Measurements from ENCODE around the gene FBXO10. TPM values are rescaled to one million over a fixed set of nuclear protein-coding genes. Genes with fewer than 3 reads are reported as not detected.
"Not testable (repeated sequence)": the region's sequence is repeated elsewhere in the genome, so short reads cannot be mapped to it uniquely, and the experiment has no call there.

Gene FBXO10
- total RNA-seq, 1 experiment from 2014 or later, result 7.2 TPM

- DNase-seq (ENCODE audit: low spot score), result not testable (repeated sequence)
Observed at GRCh38 chr9:37477987-37478619, 98.1 kb downstream of the FBXO10 start.

DNA sequence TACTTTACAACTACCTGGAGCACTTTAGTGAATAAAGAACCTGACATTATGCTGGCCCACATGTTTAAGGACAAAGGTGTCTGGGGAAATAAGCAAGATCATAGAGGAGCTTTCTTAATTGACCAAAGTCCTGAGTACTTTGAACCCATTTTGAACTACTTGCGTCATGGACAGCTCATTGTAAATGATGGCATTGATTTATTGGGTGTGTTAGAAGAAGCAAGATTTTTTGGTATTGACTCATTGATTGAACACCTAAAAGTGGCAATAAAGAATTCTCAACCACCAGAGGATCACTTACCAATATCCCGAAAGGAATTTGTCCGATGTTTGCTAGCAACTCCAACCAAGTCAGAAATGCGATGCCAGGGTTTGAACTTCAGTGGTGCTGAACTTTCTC is 98.7 kb downstream of the FBXO10 start:
- not testable (repeated sequence) for DNase-seq (ENCODE audit: low spot score)

GRCh38 chr9:37476930-37477329 is 99.2 kb downstream of the FBXO10 start:
- no peak for DNase-seq (ENCODE audit: low spot score)

DNA sequence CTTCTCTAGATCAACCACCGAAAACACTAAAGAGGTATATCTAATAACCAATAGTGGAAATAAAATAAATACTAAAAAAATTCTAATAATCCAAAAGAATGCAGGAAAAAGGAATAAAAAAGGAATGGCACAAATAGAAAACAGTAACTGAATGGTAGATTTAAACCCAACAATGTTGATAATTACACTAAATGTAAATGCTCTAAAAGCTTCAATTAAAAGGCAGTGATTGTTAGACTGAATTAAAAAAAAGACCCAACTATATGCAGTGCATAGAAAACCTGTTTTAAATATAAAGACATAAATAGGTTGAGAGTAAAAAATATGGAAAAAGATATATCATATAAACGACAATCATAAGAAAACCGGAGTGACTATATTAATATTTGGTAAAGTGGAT is 101.7 kb downstream of the FBXO10 start:
- DNase-seq (ENCODE audit: low spot score), result no peak

DNA sequence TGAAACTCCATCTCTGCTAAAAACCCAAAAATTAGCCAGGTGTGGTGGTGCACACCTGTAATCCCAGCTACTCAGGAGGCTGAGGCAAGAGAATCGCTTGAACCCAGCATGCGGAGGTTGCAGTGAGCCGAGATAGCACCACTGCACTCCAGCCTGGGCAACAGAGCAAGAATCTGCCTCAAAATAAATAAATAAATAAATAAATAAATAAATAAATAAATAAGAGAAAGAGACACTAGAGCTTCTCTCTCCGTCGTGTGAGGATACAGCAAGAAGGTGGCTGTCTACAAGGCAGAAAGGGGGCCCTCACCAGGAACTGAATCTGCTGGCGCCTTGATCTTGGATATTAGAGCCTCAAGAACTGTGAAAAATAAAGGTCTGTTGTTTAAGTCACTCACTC is 102.2 kb downstream of the FBXO10 start:
- DNase-seq (ENCODE audit: low spot score), result not testable (repeated sequence)

- peak; percentile 94 for DNase-seq (ENCODE audit: low spot score)
Observed at GRCh38 chr9:37471942-37472684, 104.1 kb downstream of the FBXO10 start.

- no peak for DNase-seq (ENCODE audit: low spot score)
Observed at GRCh38 chr9:37468620-37469019, 107.6 kb downstream of the FBXO10 start.

GRCh38 chr9:37467530-37467929 is 108.7 kb downstream of the FBXO10 start:
- not testable (repeated sequence) for DNase-seq (ENCODE audit: low spot score)

- DNase-seq (ENCODE audit: low spot score), result peak; percentile 86
Observed at GRCh38 chr9:37466037-37466709, 110.0 kb downstream of the FBXO10 start.

DNA sequence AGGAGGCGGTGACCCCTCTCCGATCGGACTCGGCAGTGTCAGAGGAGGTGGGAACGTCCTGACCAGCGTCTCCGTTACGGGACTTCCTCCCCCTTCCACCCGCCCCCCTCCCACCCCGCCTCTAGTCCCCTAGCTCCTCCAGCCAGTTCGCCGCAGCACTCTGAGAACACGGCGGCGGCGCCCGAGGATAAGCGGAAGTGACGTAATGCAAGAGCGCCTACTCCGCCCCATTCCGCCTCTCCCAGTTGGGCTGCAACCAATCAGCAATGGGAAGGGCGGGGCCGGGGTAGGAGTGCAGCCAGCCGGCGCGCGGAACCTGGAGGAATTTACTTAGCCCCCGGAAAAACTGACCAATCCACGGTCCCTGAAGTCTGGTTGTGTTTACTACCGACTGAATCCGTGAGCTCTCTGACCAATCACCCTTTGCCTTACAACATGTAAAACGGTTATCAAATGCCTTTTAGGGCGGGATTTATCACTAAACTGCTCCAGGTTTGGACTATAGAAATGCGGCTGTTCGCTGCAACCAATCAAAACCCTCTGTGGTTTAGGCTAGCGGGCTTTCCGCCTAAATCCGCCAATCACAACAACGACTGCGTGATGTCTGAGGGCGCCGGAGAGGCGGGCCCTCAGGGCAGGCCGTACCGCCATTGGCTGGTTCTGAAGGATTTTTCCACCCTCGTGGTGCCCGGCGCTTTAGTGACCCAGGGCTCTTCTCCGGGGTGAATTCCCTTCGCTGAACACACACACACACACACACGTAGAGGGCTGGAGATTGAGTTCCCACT is 110.7 kb downstream of the FBXO10 start, which contains the start of gene ZBTB5:
Gene ZBTB5 (minus strand): TSS at position 202 of the 788 bp plus-strand sequence. CDS start 22,899 bp downstream, outside the sequence.
- DNase-seq (ENCODE audit: low spot score), result peak; percentile 100

DNA sequence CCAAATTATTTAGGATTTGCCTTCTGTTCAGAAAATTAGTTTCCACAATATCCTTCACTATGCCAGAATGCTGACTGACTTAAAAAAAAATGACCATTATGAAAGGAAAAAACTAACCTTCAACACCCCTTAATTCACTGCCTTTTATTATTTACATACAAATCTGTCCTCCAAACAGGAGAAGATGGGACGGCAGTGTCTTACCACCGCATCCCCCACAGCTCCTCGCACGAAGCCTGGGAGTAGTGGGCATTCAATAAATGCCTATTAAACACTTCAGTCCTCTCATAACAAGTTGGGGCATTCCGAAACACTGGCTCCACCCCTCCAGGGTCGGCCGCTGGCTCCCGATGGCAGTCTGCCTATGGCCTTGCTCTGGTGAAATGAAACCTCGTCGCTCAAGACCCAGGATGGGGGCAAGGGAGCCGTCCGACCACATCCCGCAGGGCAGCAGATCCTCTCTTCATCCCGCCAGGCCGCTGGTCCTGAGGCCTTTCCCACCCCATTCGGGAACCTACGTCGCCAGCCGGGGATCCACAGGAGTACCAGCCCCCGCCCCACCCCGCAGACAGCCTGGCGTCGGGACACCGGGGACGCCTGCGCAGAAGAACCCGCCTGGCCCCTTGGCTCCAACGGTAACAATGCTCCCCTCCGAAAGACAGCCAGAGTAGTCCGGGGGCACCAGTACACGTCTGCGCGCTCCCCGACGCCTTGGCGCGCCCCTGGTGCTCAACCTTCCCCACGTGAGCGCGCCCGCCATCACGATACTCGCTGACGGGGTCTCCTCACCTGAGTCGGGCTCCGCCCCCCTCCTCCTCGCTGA is 111.5 kb downstream of the FBXO10 start:
- no peak for DNase-seq (ENCODE audit: low spot score)

DNA sequence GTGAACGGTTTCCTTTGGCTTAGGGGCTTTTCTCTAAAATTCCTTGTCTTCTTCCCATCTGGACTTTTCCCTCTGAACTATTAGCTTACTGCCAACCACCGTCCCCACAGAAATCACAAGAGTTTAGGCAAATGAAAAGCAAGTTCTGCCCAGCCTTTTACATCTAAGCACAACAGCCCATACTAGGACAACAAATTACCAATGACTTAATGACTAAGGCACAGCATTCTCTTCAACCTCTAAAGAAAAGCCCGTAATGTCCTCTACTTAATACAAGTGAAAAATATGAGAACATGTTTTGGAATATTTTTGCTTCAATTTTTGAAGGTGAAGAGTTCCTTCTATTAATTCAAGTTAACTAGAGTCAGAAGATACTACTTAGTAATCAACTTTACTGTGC is 112.2 kb downstream of the FBXO10 start:
- DNase-seq (ENCODE audit: low spot score), result no peak

Other genes with a start within 250 kb of the FBXO10 start
- 172 and 191 TPM in 2 replicates for gene GRHPR, start 153.7 kb downstream of the FBXO10 start, total RNA-seq (2014; rRNA removed; shearing (Covaris generic))
- gene ZBTB5, start 110.9 kb downstream of the FBXO10 start, total RNA-seq (2014; rRNA removed; shearing (Covaris generic)), result 13.6 and 14.6 TPM in 2 replicates
- gene POLR1E, start 90.4 kb downstream of the FBXO10 start, total RNA-seq (2014; rRNA removed; shearing (Covaris generic)), result 57.2 and 59.7 TPM in 2 replicates
- 357 and 397 TPM in 2 replicates for gene TOMM5, start 16.2 kb upstream of the FBXO10 start, total RNA-seq (2014; rRNA removed; shearing (Covaris generic))
- not detected in 2 replicates for gene FRMPD1, start 74.6 kb upstream of the FBXO10 start, total RNA-seq (2014; rRNA removed; shearing (Covaris generic))
- gene TRMT10B, start 177.4 kb upstream of the FBXO10 start, total RNA-seq (2014; rRNA removed; shearing (Covaris generic)), result 1.3 and 1.5 TPM in 2 replicates
- 80.8 and 117 TPM in 2 replicates for gene EXOSC3, start 208.7 kb upstream of the FBXO10 start, total RNA-seq (2014; rRNA removed; shearing (Covaris generic))
- gene DCAF10, start 224.4 kb upstream of the FBXO10 start, total RNA-seq (2014; rRNA removed; shearing (Covaris generic)), result 32.4 and 33.3 TPM in 2 replicates